ENCODE data around the gene RFC3.

DNA sequence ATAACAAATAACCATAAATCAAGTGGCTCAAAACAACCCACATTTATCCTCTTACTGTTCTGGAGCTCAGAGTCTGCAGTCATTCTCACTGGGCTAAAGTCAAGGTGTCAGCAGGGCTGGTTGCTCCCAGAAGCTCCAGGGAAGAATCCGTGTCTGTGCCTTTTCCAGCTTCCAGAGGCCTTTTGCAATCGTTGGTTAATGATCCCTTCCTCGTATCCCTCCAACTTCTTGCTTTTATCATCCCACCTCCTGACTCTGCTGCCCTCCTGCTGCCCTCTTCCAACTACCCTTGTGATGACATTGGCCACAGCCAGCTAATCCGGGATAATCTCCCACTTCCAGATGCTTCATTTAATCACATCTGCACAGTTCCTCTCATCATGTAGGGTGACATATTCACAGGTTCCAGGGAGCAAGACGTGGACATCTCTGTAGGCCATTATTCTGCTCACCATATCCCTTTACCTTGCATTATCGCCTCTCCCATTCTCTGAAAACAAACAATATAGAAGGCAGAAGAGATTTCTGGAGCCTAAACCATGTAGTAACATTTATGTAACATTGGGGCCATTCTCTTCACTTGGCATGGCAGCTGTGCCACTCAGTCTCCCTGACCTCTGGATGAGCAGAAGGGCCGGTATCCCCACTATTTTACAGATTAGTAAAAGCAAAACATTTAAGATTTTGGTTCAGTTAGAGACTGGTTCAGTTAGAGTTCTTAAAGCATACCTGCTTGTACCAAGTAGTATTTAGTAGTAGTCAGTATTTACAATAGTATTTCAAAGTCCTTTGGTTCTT is 53.5 kb downstream of the RFC3 start:
- TF ChIP-seq, protein P1, sequence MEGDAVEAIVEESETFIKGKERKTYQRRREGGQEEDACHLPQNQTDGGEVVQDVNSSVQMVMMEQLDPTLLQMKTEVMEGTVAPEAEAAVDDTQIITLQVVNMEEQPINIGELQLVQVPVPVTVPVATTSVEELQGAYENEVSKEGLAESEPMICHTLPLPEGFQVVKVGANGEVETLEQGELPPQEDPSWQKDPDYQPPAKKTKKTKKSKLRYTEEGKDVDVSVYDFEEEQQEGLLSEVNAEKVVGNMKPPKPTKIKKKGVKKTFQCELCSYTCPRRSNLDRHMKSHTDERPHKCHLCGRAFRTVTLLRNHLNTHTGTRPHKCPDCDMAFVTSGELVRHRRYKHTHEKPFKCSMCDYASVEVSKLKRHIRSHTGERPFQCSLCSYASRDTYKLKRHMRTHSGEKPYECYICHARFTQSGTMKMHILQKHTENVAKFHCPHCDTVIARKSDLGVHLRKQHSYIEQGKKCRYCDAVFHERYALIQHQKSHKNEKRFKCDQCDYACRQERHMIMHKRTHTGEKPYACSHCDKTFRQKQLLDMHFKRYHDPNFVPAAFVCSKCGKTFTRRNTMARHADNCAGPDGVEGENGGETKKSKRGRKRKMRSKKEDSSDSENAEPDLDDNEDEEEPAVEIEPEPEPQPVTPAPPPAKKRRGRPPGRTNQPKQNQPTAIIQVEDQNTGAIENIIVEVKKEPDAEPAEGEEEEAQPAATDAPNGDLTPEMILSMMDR (IDR thresholded peaks at IDR 0.05): no peak
- TF ChIP-seq TCF7L2 (IDR thresholded peaks at IDR 0.05; ENCODE audit: low read depth, low read length) (no peak), POLR2AphosphoS5 (IDR thresholded peaks at IDR 0.05; ENCODE audit: low read depth, low read length) (no peak)
- TF ChIP-seq, protein P2, sequence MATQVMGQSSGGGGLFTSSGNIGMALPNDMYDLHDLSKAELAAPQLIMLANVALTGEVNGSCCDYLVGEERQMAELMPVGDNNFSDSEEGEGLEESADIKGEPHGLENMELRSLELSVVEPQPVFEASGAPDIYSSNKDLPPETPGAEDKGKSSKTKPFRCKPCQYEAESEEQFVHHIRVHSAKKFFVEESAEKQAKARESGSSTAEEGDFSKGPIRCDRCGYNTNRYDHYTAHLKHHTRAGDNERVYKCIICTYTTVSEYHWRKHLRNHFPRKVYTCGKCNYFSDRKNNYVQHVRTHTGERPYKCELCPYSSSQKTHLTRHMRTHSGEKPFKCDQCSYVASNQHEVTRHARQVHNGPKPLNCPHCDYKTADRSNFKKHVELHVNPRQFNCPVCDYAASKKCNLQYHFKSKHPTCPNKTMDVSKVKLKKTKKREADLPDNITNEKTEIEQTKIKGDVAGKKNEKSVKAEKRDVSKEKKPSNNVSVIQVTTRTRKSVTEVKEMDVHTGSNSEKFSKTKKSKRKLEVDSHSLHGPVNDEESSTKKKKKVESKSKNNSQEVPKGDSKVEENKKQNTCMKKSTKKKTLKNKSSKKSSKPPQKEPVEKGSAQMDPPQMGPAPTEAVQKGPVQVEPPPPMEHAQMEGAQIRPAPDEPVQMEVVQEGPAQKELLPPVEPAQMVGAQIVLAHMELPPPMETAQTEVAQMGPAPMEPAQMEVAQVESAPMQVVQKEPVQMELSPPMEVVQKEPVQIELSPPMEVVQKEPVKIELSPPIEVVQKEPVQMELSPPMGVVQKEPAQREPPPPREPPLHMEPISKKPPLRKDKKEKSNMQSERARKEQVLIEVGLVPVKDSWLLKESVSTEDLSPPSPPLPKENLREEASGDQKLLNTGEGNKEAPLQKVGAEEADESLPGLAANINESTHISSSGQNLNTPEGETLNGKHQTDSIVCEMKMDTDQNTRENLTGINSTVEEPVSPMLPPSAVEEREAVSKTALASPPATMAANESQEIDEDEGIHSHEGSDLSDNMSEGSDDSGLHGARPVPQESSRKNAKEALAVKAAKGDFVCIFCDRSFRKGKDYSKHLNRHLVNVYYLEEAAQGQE (IDR thresholded peaks at IDR 0.05; ENCODE audit: insufficient read depth in 1 of 2, low read depth in 2 of 2, low read length in 1 of 2): no peak

All from Panc1 (cell line).